Activated B cell treated with CpG ODN at 0.5 μM for 24 hours (primary cell): ENCODE measurements around the gene STAT2. TPM values are rescaled to one million over a fixed set of nuclear protein-coding genes. Genes with fewer than 3 reads are reported as not detected.
"Not testable (repeated sequence)": the region's sequence is repeated elsewhere in the genome, so short reads cannot be mapped to it uniquely, and the experiment has no call there.

Source experiments
- ATAC-seq: fragments of 200-7000 bp; cut with Tn5 transposase; one replicate; pipeline ENCODE4 v1.10.0; 2021; ENCODE audit warnings: low read depth, mild to moderate bottlenecking, moderate library complexity
- CTCF ChIA-PET: fragments of 350-600 bp; sonication (Branson Sonifier 250); formaldehyde crosslinking; loops from one replicate; lab custom pipeline; 2021; ENCODE audit warnings: antibody characterized with exemption; lab: Charles Lee
- POLR2A ChIA-PET: fragments of 350-600 bp; sonication (Branson Sonifier 250); formaldehyde crosslinking; loops from one replicate; lab custom pipeline; 2021; ENCODE audit warnings: antibody characterized with exemption; lab: Charles Lee
- DNase-seq: peaks from one replicate; pipeline ENCODE4 v3.0.0; 2022
- H3K27ac Mint-ChIP-seq: one replicate; pipeline ENCODE4 v1.8.0; 2020; ENCODE audit warnings: mixed read lengths
- H3K27me3 Mint-ChIP-seq: one replicate; pipeline ENCODE4 v1.8.0; 2021; ENCODE audit warnings: mixed read lengths
- H3K36me3 Mint-ChIP-seq: one replicate; pipeline ENCODE4 v1.8.0; 2021; ENCODE audit warnings: low read depth, mixed read lengths
- H3K4me1 Mint-ChIP-seq: one replicate; pipeline ENCODE4 v1.8.0; 2021; ENCODE audit warnings: mixed read lengths
- H3K4me3 Mint-ChIP-seq: one replicate; pipeline ENCODE4 v1.8.0; 2020; ENCODE audit warnings: mild to moderate bottlenecking, mixed read lengths
- H3K9me3 Mint-ChIP-seq: one replicate; pipeline ENCODE4 v1.8.0; 2020; ENCODE audit warnings: mixed read lengths
- intact Hi-C: fragments of 100-400 bp; cut with micrococcal nuclease; formaldehyde crosslinking; loops from one replicate; pipeline ENCODE4 v1.15.1; 2024
- total RNA-seq: library from RNA; stranded (reverse); gene quantifications from 2 replicates; pipeline ENCODE4 v1.2.3, GENCODE V29; 2022
- TF ChIP-seq, protein P1 (sequence below): fragments of 200-600 bp; IDR thresholded peaks from one replicate; pipeline ENCODE4 v1.8.0; 2022; ENCODE audit warnings: antibody characterized with exemption, mild to moderate bottlenecking

The STAT2 gene
- total RNA-seq, 1 donor from 2014 or later = 177 TPM

DNA sequence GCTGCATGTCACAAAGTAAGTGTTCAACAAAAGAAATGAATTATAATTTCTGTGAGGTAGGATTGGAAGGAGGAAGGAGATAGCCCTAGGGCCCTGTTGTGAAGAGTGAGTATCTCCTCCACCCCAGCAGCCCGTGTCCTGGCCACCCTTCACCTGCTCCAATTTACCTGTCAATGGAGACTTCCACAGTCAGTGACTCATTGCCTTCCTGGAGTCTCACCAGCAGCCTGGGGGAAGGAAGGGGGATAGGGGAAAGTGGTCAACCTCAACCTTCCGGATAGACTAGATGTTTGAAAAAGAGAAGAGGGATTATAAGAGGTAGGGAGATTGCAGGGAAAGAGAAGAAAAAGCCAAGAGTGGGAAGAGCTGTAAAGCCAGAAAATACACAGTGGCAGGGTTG lies 9.2 kb downstream of the STAT2 start:
- no peaks in the 10 kb centered on the region for H3K27me3 Mint-ChIP-seq
- H3K27ac Mint-ChIP-seq = no peak overlapping the region
- H3K9me3 Mint-ChIP-seq = no peaks in the 10 kb centered on the region
- CTCF ChIA-PET = interaction anchor here (1.7 kb wide), 1 partner anchor 114 kb away, joined by 5 read pairs; no protein-coding TSS in a partner anchor
- peaks cover 83% of the 10 kb centered on the region for H3K36me3 Mint-ChIP-seq
- H3K4me1 Mint-ChIP-seq = no peaks in the 10 kb centered on the region
- POLR2A ChIA-PET = interaction anchor here (1.0 to 3.2 kb wide), 4 partner anchors 9 to 99 kb away, joined by 3 to 19 read pairs (median 7); partner anchors contain the start of genes PAN2, STAT2 and TIMELESS
- ATAC-seq (no peak), DNase-seq (no peak)
- intact Hi-C loops = no loop called here
- no peak overlapping the region for H3K4me3 Mint-ChIP-seq
- TF ChIP-seq, protein P1, sequence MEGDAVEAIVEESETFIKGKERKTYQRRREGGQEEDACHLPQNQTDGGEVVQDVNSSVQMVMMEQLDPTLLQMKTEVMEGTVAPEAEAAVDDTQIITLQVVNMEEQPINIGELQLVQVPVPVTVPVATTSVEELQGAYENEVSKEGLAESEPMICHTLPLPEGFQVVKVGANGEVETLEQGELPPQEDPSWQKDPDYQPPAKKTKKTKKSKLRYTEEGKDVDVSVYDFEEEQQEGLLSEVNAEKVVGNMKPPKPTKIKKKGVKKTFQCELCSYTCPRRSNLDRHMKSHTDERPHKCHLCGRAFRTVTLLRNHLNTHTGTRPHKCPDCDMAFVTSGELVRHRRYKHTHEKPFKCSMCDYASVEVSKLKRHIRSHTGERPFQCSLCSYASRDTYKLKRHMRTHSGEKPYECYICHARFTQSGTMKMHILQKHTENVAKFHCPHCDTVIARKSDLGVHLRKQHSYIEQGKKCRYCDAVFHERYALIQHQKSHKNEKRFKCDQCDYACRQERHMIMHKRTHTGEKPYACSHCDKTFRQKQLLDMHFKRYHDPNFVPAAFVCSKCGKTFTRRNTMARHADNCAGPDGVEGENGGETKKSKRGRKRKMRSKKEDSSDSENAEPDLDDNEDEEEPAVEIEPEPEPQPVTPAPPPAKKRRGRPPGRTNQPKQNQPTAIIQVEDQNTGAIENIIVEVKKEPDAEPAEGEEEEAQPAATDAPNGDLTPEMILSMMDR = no peak

DNA sequence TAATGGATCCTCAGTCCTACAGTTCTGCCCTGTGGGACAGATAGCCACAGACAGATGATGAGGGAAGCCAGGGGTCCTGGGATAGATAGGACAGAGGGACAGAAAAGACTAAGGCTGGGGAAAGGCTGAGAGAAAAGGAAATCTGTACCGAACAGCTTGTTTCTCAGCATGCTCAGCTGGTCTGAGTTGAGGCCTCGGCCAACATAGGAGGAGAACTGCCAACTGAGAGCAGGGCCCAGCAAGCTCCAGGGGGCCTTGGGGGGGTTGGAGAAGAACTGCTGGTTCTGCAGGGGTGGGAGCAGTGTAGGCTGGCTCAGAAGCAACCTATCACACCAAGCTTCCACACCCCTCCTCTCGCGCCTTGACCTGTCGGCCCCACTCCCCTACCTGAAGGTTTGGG lies 11.1 kb downstream of the STAT2 start:
- ATAC-seq = no peak
- Mint-ChIP-seq H3K4me1 (no peaks in the 10 kb centered on the region), H3K4me3 (no peak overlapping the region), H3K9me3 (no peaks in the 10 kb centered on the region), H3K27ac (no peak overlapping the region), H3K36me3 (peaks cover 79% of the 10 kb centered on the region), H3K27me3 (no peaks in the 10 kb centered on the region)
- POLR2A ChIA-PET = interaction anchor here (1.0 to 3.2 kb wide), 3 partner anchors 10 to 15 kb away, joined by 3 to 19 read pairs (median 3); partner anchors contain the start of genes IL23A, PAN2 and STAT2
- intact Hi-C loops = no loop called here
- TF ChIP-seq, protein P1 = no peak
- DNase-seq = no peak
- CTCF ChIA-PET = no interaction called here

DNA sequence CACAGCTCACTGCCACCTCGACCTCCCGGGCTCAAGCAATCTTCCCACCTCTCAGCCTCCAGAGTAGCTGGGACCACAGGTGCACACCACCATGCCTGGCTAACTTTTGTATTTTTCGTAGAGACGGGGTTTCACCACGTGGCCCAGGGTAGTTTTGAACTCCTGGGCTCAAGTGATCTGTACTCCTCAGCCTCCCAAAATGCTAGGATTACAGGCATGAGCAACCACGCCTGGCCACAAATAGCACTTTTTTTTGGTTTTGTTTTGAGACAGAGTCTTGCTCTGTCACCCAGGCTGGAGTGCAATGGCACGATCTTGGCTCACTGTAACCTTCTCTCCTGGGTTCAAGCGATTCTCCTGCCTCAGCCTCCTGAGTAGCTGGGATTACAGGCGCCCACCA lies 12.7 kb downstream of the STAT2 start:
- ATAC-seq, H3K4me1 Mint-ChIP-seq, H3K4me3 Mint-ChIP-seq, H3K9me3 Mint-ChIP-seq, H3K27me3 Mint-ChIP-seq, H3K27ac Mint-ChIP-seq, intact Hi-C loops, DNase-seq: not testable (repeated sequence)
- CTCF ChIA-PET = interaction anchor here (1.3 kb wide), 1 partner anchor 12 kb away, joined by 3 read pairs; the partner anchor contains the start of gene STAT2
- H3K36me3 Mint-ChIP-seq = peaks cover 86% of the 10 kb centered on the region
- POLR2A ChIA-PET = interaction anchor here (0.6 to 3.2 kb wide), 5 partner anchors 8 to 280 kb away, joined by 3 to 19 read pairs (median 4); partner anchors contain the start of genes CNPY2, IL23A and STAT2

DNA sequence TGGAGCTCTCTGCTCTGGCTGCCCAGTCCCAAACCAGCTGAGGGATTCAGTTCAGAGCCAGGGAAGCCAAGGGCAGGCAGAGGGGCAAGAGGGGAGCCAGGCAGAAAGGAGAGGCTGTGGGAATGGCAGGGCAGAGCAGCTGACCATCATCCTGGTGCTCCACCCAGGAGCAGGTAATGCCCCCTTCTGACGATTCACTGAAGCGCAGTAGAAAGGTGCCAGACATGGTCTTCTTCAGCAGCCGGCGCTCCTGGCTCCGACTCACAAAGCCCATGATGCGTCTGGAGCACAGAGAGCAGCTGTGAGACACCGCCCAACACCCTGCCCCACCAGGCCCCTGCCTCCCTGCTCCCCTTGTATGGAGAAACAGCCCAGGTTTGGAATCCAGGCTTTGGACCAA lies 13.2 kb downstream of the STAT2 start:
- CTCF ChIA-PET = interaction anchor here (1.0 to 1.3 kb wide), 2 partner anchors 13 to 31 kb away, joined by 3 read pairs; partner anchors contain the start of genes CNPY2 and STAT2

DNA sequence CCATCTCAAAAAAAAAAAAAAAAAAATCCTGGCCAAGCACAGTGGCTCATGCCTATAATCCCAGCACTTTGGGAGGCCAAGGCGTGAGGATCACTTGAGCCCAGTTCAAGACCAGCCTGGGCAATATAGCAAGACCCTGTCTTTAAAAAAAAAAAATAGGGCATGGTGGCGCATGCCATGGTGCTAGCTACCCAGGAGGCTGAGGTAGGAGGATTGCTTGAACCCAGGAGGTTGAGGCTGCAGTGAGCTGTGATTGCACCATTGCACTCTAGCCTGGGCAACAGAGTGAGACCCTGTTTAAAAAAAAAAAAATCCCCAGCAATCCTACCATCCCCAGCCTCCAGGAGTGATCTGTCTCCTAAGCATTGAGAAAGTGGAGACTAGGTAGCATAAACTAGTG lies 17.6 kb downstream of the STAT2 start:
- H3K4me3 Mint-ChIP-seq, ATAC-seq, H3K27me3 Mint-ChIP-seq, H3K9me3 Mint-ChIP-seq, intact Hi-C loops, DNase-seq: not testable (repeated sequence)
- peaks cover 62% of the 10 kb centered on the region for H3K36me3 Mint-ChIP-seq
- H3K27ac Mint-ChIP-seq = peak overlapping the region; percentile 20
- CTCF ChIA-PET = interaction anchor here (1.0 kb wide), 1 partner anchor 49 kb away, joined by 4 read pairs; no protein-coding TSS in a partner anchor
- H3K4me1 Mint-ChIP-seq = peaks cover 30% of the 10 kb centered on the region
- POLR2A ChIA-PET = interaction anchor here (0.7 to 2.0 kb wide), 2 partner anchors 9 to 79 kb away, joined by 6 to 8 read pairs; partner anchors contain the start of gene PAN2

More for the DNA sequence above, 13.2 kb downstream of the STAT2 start:
- DNase-seq = no peak
- Mint-ChIP-seq H3K27me3 (no peaks in the 10 kb centered on the region), H3K36me3 (peaks cover 88% of the 10 kb centered on the region), H3K27ac (no peak overlapping the region), H3K4me1 (no peaks in the 10 kb centered on the region), H3K9me3 (no peaks in the 10 kb centered on the region), H3K4me3 (no peak overlapping the region)
- TF ChIP-seq, protein P1 = no peak
- POLR2A ChIA-PET = interaction anchor here (0.6 to 1.1 kb wide), 4 partner anchors 8 to 281 kb away, joined by 3 to 4 read pairs (median 4); partner anchors contain the start of genes CNPY2 and IL23A
- ATAC-seq = no peak
- intact Hi-C loops = no loop called here

DNA sequence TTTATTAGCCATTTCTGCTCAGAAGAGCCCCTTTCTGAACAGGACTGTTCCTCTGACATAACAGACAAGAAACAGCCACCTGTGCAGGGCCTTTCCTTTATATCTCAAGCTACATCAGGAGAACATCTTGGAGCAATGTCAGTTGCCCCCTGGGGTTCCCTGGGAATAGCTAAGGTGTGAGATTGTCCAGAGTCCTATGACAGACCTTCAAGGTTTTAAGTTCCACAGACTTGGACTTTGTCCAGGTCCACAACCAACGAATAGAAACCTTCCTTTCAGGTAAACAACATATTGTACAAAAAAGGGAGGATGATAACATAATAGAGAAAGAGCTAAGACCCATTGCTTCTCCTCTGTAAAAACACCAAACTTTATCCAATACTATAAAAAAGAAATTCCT lies 18.3 kb downstream of the STAT2 start:
- Mint-ChIP-seq H3K27me3 (no peaks in the 10 kb centered on the region), H3K4me1 (peaks cover 35% of the 10 kb centered on the region), H3K4me3 (no peak overlapping the region), H3K9me3 (no peaks in the 10 kb centered on the region), H3K36me3 (peaks cover 55% of the 10 kb centered on the region), H3K27ac (peak overlapping the region; percentile 53)
- ATAC-seq (no peak), DNase-seq (no peak)
- POLR2A ChIA-PET = interaction anchor here (0.7 to 1.3 kb wide), 3 partner anchors 18 to 108 kb away, joined by 5 to 8 read pairs (median 6); partner anchors contain the start of genes STAT2 and TIMELESS
- intact Hi-C loops = no loop called here
- CTCF ChIA-PET = no interaction called here
- TF ChIP-seq, protein P1 = no peak
